Measurements from ENCODE around the gene USP3. TPM values are rescaled to one million over a fixed set of nuclear protein-coding genes. Genes with fewer than 3 reads are reported as not detected.
"Not testable (repeated sequence)": the region's sequence is repeated elsewhere in the genome, so short reads cannot be mapped to it uniquely, and the experiment has no call there.

The USP3 gene
- total RNA-seq, 1 donor from 2014 or later, result 57.3 TPM

DNA sequence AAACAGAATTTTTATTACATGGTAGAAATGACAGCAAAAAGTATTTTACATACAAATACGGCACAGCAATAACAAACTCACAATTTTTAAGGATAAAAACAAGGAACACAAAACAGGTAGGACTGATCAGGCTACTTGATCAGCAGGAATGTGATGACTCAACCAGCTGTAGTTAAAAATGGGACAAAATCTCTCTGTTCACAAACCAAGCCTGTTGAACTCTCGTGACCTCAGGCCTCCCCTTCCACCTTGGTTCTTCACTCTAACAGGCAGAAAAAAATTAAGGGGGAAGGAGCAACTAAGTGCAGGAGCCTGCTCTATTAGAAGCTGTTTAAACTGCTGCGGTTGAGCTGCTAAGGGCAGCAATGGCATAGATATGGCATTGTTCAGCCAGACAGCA, 111.5 kb downstream of the USP3 start:
- Mint-ChIP-seq H3K4me3 (no peak overlapping the region), H3K9me3 (no peaks in the 10 kb centered on the region), H3K4me1 (ENCODE audit: unreplicated experiment) (peaks cover 10% of the 10 kb centered on the region), H3K27ac (peak overlapping the region; percentile 12), H3K36me3 (peaks cover 24% of the 10 kb centered on the region), H3K27me3 (no peaks in the 10 kb centered on the region)
- no peak for DNase-seq (ENCODE audit: extremely low spot score, unreplicated experiment)
- TF ChIP-seq, protein P1, sequence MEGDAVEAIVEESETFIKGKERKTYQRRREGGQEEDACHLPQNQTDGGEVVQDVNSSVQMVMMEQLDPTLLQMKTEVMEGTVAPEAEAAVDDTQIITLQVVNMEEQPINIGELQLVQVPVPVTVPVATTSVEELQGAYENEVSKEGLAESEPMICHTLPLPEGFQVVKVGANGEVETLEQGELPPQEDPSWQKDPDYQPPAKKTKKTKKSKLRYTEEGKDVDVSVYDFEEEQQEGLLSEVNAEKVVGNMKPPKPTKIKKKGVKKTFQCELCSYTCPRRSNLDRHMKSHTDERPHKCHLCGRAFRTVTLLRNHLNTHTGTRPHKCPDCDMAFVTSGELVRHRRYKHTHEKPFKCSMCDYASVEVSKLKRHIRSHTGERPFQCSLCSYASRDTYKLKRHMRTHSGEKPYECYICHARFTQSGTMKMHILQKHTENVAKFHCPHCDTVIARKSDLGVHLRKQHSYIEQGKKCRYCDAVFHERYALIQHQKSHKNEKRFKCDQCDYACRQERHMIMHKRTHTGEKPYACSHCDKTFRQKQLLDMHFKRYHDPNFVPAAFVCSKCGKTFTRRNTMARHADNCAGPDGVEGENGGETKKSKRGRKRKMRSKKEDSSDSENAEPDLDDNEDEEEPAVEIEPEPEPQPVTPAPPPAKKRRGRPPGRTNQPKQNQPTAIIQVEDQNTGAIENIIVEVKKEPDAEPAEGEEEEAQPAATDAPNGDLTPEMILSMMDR (conservative IDR thresholded peaks at IDR 0.05), result no peak

DNA sequence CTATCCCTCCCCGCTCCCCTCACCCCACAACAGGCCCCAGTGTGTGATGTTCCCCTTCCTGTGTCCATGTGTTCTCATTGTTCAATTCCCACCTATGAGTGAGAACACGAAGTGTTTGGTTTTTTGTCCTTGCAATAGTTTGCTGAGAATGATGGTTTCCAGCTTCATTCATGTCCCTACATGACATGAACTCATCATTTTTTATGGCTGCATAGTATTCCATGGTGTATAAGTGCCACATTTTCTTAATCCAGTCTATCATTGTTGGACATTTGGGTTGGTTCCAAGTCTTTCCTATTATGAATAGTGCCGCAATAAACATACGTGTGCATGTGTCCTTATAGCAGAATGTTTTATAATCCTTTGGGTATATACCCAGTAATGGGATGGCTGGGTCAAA, 112.8 kb downstream of the USP3 start:
- not testable (repeated sequence) for H3K4me3 Mint-ChIP-seq; DNase-seq (ENCODE audit: extremely low spot score, unreplicated experiment); H3K27ac Mint-ChIP-seq; H3K4me1 Mint-ChIP-seq (ENCODE audit: unreplicated experiment); H3K9me3 Mint-ChIP-seq; H3K27me3 Mint-ChIP-seq
- peaks cover 33% of the 10 kb centered on the region for H3K36me3 Mint-ChIP-seq

DNA sequence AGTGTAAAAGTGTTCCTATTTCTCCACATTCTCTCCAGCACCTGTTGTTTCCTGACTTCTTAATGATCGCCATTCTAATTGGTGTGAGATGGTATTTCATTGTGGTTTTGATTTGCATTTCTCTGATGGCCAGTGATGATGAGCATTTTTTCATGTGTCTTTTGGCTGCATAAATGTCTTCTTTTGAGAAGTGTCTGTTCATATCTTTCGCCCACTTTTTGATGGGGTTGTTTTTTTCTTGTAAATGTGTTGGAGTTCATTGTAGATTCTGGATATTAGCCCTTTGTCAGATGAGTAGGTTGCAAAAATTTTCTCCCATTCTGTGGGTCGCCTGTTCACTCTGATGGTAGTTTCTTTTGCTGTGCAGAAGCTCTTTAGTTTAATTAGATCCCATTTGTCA, 113.2 kb downstream of the USP3 start:
- not testable (repeated sequence) for H3K4me1 Mint-ChIP-seq (ENCODE audit: unreplicated experiment); H3K27ac Mint-ChIP-seq; H3K9me3 Mint-ChIP-seq; DNase-seq (ENCODE audit: extremely low spot score, unreplicated experiment); H3K27me3 Mint-ChIP-seq; H3K4me3 Mint-ChIP-seq
- H3K36me3 Mint-ChIP-seq, result peaks cover 34% of the 10 kb centered on the region

DNA sequence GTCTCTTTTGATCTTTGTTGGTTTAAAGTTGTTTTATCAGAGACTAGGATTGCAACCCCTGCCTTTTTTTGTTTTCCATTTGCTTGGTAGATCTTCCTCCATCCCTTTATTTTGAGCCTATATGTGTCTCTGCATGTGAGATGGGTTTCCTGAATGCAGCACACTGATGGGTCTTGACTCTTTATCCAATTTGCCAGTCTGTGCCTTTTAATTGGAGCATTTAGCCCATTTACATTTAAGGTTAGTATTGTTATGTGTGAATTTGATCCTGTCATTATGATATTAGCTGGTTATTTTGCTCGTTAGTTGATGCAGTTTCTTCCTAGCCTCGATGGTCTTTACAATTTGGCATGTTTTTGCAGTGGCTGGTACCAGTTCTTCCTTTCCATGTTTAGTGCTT, 116.4 kb downstream of the USP3 start:
- not testable (repeated sequence) for H3K9me3 Mint-ChIP-seq; H3K27ac Mint-ChIP-seq; H3K27me3 Mint-ChIP-seq; H3K4me1 Mint-ChIP-seq (ENCODE audit: unreplicated experiment); H3K4me3 Mint-ChIP-seq; DNase-seq (ENCODE audit: extremely low spot score, unreplicated experiment)
- H3K36me3 Mint-ChIP-seq, result peaks cover 41% of the 10 kb centered on the region

DNA sequence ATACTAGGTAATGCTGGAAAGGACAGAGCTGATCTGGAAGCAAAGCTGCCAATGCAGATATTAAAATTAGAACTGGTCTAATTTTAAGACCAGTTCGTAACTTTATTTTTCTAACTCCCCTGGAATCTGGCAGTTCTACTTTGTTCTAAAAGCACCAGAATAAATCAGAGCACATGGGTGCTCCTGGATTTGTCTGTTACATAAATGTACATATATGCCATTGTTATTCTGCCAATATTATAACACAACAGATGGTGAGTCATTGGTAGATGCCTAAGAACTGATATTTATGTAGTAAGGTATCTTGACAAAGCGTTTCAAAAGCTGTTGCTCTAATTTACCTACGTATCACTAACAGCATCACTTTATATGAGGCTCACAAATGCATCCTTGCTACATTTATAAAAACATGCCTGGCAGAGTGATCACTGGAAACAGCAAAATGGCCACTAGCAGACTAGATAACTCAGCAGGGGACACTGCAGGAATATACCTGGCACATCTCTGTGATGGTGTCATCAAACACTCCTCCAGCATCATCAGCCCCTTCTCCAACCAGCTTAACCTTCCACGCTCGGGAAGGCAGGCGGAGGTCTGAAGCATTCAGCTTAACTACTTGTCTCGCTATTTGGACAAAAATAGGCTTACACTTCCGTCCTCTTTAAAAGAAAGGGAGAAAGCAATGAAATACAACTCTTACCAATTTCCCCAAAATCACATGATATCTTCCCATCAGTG, 119.0 kb downstream of the USP3 start:
- H3K9me3 Mint-ChIP-seq, result no peaks in the 10 kb centered on the region
- peaks cover 29% of the 10 kb centered on the region for H3K36me3 Mint-ChIP-seq
- no peaks in the 10 kb centered on the region for H3K4me1 Mint-ChIP-seq (ENCODE audit: unreplicated experiment)
- no peak overlapping the region for H3K27ac Mint-ChIP-seq
- TF ChIP-seq, protein P1 (conservative IDR thresholded peaks at IDR 0.05), result no peak
- DNase-seq (ENCODE audit: extremely low spot score, unreplicated experiment), result no peak
- H3K4me3 Mint-ChIP-seq, result no peak overlapping the region
- no peaks in the 10 kb centered on the region for H3K27me3 Mint-ChIP-seq

DNA sequence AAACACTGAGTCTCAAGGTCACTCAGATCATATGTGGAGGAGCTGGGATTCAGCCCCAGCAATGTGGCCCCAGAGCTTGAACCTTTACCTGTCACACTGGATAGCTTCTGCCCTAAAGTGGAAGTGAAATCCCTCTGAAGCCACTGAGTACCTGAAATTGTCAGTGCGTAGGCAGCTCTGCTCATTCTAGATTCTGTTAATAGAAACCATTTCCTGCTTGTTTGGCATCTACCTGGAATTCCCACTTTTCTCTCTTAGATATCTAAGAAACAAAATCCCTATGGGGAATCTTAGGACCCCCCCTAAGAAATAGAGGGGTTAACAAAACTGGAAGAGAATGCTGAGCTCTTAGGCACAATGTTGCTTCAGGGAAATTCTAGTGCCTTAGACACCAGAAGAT, 122.6 kb downstream of the USP3 start:
- DNase-seq (ENCODE audit: extremely low spot score, unreplicated experiment), result no peak
- Mint-ChIP-seq H3K4me1 (ENCODE audit: unreplicated experiment) (no peaks in the 10 kb centered on the region), H3K27ac (no peak overlapping the region), H3K4me3 (no peak overlapping the region), H3K36me3 (peaks cover 43% of the 10 kb centered on the region), H3K9me3 (no peaks in the 10 kb centered on the region), H3K27me3 (no peaks in the 10 kb centered on the region)
- TF ChIP-seq, protein P1 (conservative IDR thresholded peaks at IDR 0.05), result no peak

DNA sequence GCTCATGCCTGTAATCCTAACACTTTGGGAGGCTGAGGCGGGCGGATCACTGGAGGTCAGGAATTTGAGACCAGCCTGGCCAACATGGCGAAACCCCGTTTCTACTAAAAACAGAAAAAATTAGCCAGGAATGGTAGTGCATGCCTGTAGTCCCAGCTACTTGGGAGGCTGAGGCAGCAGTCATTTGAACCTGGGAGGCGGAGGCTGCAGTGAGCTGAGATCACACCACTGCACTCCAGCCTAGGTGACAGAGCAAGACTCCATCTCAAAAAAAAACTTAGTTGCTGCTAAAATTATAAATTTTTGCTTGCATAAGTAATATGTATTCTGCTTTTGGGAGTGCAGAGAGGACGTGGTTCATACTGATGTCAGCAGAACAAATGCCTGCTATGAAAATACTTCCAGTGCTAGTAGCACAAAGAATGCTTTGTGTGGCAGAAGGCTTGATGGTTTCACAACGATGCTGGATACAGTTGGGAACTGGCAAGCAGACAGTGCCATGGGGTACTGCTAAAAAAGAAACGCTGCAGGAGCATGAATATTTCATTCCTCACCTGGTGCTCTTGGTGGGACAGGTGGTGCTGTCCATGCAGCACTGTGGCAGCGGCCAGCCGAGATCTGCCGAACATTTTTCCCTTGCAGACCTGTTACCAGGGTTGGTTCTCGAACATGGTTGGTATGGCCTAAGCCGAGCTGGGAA, 123.9 kb downstream of the USP3 start:
- no peaks in the 10 kb centered on the region for H3K27me3 Mint-ChIP-seq
- no peak overlapping the region for H3K4me3 Mint-ChIP-seq
- H3K9me3 Mint-ChIP-seq, result no peaks in the 10 kb centered on the region
- no peaks in the 10 kb centered on the region for H3K4me1 Mint-ChIP-seq (ENCODE audit: unreplicated experiment)
- H3K27ac Mint-ChIP-seq, result no peak overlapping the region
- no peak for DNase-seq (ENCODE audit: extremely low spot score, unreplicated experiment)
- TF ChIP-seq, protein P1 (conservative IDR thresholded peaks at IDR 0.05), result no peak
- peaks cover 42% of the 10 kb centered on the region for H3K36me3 Mint-ChIP-seq
